NCI-H1417 treated with DMSO at 0.1 percent for 48 hours (cell line): ENCODE results near the gene SRSF2.
"Not testable (repeated sequence)": the region's sequence is repeated elsewhere in the genome, so short reads cannot be mapped to it uniquely, and the experiment has no call there.

Experiments
- DNase-seq: peaks from one replicate; lab custom pipeline; 2025; lab: John Stamatoyannopoulos, UW

SRSF2 gene

DNA sequence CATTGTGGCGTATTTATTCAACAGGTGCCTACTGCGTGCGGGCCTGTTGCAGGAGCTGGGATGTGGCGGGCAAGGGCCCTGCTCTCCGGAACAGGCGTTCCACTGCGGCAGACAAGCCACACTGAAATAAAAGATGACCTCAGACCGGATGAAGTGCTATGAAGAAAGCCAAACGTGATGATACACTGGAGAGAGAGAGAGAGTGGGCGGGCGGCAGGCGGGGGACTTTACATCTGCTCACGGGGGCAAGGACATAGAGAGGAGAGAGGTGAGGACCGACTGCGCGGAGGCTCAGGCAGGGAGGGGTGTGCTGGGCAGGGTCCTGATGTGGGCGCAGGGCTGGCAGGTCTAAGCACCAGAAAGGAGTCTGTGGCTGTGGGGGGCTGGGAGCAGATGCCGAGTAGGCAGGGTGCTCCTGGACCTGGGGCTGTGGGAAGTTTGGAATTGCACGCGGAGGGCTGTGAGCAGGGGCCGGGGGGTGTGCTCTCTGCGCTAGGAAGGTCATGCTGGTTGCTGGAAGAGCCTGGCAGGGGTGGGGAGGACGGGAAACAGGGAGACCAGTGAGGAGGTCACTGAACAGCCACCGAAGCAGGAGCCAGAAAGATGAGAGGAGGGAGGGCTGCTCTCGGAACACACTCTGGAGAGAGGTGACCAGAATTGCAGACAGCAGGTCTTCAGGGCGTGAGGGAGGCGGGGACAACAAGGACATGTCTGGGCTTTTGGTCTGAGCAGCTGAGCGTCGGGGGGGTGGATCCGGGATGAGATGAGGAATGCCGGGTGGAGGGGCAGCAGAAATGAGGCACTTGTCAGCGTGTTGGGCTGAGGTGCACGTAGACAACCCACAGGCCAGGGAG is 36.3 kb downstream of the SRSF2 start:
- DNase-seq, result no peak

DNA sequence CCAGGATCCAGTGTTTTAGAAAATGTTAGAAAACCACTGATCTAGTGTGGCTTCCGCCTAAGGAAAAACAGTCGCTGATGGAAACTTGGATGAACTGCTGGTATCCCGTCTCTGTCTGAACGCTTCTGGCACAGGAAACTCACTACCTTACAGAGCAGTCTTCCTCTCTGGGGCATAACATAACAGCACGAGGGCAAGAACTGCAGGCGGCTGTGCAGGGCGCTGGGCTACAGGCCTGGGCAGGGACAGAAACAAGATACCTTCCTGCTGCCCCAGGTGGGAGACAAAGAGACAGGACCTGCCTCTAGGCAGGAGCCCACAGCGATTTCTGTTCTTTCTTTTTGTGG is 36.9 kb downstream of the SRSF2 start:
- DNase-seq, result no peak

DNA sequence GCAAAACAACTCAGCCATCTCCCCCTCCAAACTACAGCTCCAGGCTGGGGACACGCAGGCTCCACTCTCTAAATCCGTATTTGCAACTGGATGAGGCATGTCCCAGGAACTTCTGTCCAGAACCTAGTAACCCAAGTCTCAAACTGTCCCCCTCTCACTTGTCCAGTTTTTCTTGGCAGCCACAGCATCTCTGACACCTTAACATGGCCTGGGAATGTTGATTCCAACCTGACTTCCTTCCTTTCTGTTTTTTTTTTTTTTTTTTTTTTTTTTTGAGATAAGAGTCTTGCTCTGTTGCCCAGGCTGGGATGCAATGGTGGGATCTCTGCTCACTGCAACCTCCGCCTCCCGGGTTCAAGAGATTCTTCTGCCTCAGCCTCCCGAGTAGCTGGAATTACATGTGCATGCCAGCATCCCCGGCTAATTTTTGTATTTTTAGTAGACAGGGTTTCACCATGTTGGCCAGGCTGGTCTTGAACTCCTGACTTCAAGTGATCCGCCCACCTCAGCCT is 38.6 kb downstream of the SRSF2 start:
- not testable (repeated sequence) for DNase-seq

- no peak for DNase-seq
Measured at GRCh38 chr17:76697702-76698465, 39.2 kb downstream of the SRSF2 start.

GRCh38 chr17:76696763-76697701 is 40.1 kb downstream of the SRSF2 start:
- DNase-seq, result no peak

- DNase-seq, result no peak
Measured at GRCh38 chr17:76695059-76695831, 41.9 kb downstream of the SRSF2 start.

- DNase-seq, result no peak
Measured at GRCh38 chr17:76691379-76692191, 45.5 kb downstream of the SRSF2 start.

GRCh38 chr17:76690596-76691280 is 46.4 kb downstream of the SRSF2 start:
- no peak for DNase-seq

GRCh38 chr17:76689859-76690258 is 47.3 kb downstream of the SRSF2 start:
- DNase-seq, result no peak

- no peak for DNase-seq
Measured at GRCh38 chr17:76688165-76688622, 48.9 kb downstream of the SRSF2 start.

DNA sequence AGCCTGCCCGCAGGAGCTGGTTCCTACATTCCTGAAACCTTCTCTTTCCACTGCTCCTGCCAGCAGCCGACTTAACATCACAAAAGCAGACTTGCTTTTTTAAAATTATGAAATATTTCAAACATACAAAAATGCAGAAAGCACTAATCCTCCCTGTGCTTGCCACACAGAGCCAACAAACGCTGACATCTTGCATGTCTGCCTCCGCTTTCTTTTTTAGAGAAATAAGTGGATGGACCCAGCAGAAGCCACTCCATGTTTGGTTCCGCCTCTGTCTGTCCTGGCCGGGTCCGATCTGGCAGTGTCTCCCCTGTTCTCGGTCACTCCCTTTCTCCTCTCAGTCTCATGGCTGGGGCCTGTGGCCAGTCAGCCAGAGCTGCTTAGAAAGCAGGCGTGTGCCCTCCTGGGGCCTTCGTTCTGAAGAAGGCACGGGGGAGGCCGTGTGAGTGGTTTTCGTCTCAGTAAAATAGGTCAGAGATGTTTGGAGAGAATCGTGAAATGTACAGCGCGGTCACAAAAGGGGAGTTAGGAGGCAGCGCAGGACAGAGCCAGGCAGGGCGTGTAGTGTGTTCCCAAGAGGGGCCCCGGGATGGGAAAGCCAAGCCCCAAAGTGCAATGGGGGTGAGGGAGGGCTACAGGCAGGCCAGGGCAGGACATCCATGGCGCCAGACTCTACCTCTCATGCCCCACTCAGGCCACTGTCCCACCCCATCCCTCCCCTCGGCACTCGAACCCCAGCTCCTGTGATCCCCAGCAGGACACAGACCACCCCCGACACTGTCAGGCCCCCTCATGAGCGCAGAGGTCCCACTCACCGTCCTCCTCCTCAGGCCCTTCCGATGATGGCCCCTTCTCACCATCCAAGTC is 49.6 kb downstream of the SRSF2 start:
- DNase-seq, result no peak

GRCh38 chr17:76686538-76687297 is 50.4 kb downstream of the SRSF2 start:
- DNase-seq, result no peak

DNA sequence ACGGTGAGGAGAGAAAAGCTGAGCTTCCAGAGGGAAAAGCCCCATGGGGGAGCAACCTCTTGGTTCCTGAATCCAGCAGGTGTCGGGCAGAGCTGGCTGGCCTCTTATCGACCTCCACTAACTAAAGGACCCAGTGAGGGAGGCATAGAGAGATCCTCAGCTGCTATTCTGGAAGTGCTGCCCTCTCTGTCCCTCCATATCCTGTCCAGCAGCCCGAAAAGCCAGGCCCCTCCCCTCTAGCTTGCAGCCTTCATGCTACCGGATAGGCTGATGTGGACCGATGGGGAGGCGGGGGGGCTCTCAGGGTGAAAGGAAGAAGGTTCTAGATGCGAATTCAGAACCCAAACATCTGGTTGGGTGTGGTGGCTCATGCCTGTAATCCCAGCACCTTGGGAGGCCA is 51.3 kb downstream of the SRSF2 start:
- no peak for DNase-seq

GRCh38 chr17:76685366-76685765 is 51.8 kb downstream of the SRSF2 start:
- no peak for DNase-seq

DNA sequence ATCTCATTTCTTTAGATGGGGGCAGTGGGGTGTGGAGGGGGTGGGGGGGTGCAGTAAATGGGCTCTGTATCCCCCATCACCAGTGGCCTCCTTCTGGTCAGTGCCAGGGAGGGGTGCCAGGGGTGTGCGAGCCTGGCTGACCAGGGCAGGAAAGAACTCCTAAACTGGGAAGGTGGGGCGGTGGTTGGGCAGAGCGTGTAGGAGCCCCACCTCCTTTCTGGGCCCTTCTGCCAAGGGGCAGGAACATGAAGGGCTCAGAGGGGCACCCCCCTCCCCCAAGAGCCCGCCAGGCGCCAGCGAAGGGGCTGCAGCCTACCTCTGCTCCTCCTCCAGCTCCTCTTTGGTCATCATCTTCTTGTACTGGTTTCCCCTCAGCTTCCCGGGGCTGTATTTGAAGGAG is 52.4 kb downstream of the SRSF2 start:
- DNase-seq, result no peak
